AG20443 (cell line): Measurements from ENCODE around the gene CES5A.
"Not testable (repeated sequence)": the region's sequence is repeated elsewhere in the genome, so short reads cannot be mapped to it uniquely, and the experiment has no call there.

Source experiments
- DNase-seq: peaks from one replicate; pipeline ENCODE4 v3.0.0; 2012; ENCODE audit warnings: low spot score, mixed read lengths

The CES5A gene

DNA sequence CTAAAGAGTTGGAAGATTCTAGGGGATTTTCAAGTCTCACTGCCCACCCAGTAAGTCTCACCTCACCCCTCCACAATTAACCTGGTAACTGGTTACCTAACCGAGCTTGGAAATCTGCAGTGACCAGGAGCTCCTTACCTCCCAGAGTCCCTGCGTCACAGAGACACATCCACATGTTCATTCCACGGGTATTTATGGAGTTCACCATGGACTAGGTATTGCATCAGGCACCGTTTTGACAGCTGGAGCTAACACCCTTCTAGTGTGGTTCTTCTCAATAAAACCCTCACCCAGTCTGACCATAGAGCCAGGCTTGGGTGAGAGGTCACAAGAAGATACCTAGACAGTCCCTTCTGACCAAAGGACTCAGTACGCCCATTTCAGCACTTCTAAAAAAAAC lies 2.1 kb downstream of the CES5A start:
- DNase-seq, result no peak

DNA sequence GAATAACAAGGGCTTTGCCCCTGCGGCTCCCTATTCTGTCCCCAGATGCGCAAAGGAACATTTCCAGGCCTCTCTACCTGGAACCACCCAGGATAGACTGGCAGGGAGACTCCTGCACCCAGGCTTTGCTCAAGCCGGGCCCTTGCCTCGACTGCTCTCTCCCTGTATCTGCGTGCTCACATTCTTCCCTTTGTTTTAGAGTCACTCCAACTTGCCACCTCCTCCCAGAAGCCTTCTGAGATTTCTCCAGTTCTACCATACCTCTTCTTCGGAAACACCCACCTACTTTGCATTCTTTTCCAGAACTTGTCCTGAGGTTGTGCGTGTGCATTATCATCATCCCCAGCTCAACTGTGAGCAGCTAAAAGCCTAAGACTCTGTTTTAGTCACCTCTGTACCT lies 3.0 kb downstream of the CES5A start:
- no peak for DNase-seq

DNA sequence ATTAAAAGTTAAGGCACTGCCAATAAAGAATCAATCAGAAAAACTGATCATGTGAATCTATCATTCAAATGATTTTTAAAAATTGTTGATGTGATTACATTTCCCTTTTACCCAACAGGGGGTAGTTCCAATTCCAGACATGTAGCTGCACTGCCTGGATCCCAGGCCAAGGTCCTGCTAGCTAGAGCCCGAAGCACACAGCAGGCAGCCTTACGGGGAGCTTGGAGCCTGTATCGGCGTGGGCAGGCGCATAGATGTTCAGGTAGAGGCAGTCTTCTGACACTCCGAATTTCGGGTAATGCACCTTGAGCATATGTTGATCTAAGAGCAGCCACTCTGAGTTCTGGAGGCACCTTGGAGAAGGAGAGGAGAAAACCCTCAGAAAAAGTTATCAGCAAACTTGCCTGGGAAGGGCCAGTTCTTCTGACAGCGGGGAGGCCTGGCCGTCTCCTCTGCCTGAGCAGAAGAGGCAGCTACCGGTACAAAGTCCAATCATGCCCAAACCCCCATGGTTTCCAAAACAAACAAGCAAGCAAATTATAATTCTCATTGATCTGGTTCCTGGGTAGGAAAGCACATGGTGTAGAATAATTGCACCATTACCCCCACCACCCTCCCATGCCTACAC lies 3.6 kb downstream of the CES5A start:
- no peak for DNase-seq

DNA sequence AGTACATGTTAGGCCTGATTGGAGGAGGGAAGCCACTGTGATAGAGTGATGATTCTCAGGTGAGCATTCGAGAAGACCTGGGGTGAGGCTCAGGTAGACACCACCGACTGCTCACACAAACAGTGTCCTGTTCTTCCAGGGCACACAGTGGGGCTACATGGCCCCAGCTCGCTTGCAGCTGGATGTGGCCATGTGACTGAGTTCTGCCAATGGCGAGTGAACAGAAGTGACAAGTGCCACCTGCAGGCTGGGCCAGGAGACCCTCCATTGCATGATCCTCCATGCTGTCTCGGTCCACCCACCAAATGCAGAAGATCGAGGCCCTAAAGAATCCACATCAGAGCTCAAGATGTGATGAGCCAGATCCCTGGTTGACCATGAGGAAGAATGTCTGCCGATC lies 6.2 kb downstream of the CES5A start:
- DNase-seq, result no peak

DNA sequence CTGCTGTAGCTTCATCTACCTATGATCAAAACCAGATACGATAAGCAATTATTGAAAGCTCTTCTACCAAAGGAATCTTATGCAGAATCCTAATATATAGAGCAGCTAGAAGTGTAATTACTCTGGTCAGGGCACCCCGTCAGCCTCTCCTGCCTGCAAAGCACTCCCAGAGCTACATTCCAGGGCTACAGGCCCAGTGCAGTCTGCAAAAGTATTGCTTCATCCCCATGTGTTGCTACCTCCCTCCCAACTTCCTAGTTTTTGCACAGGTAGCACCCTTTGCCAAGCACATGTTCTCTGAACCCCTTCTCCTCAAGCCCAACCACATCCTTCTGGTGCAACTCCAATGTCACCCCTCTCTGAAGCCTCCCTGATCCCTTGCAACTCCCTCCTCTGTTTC lies 7.0 kb downstream of the CES5A start:
- DNase-seq, result no peak

DNA sequence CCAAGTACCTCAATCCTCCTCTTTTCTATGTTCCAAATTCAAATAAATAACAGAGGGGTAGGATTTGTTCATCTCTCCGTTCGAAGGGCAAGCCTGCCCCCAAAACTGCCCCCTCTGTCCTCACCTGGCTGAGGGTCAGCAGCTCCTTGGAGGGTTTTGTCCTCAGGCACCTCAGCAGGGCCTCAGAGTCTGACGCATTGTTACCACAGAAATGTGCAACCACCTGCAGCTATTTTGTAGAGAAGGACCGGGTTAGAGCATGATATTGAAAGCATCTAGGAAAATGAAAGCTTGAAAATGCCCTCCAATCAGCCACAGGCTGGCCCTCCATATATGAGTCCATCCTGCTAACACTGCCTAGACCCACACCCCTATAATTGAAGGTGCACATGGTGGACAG lies 13.9 kb downstream of the CES5A start:
- no peak for DNase-seq

DNA sequence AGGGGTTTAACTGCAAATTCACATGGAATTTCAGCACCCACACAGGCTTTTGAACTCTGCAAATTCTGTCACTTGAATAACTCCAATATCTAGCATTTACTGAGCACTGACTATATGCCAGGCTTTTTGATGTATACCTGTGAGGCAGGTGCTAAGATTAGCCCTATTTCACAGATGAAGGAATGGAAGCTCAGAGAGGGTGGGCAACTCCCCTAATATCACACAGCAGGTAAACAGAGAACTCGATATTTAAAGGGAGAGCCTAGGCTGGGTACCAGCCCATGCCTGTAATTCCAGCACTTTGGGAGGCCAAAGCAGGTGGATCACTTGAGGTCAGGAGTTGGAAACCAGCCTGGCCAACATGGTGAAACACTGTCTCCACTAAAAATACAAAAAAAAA lies 17.5 kb downstream of the CES5A start:
- not testable (repeated sequence) for DNase-seq

DNA sequence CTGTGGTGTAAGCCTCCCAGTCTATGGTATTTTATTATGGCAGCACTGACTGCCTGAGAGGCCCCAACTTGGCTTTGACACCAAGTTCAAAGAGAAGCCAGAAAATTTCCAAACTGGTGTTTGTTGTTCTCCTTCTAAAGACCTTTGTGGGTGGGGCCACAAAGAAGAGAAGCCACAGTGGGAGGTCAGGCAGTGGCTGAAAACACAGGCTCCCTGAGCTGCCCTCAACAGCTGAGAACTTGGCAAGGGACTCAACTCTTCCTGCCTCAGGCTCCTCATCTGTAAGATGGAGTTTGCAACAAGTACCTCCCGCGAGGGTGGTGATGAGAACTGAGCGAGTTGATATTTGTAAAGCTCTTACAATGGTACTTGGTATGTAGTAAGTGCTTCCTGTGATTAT lies 18.2 kb downstream of the CES5A start:
- DNase-seq, result no peak

DNA sequence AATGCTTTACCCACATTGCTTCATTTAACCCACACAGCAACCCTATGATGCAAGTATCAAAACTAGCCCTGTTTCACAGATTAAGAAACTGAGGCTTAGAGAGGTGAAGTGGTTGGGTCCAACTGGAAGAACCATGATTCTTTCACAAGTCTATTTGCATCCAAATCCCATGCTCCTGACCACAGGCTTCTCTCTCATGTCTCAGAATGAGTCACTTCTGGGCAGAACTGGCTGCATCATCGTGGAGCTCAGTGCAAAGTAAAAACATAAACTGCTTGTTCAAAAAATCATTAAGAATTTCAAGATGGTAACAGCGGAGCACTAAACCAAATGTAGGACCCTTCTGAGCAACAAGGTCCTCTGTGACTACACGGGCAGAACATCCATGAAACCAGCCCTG lies 22.1 kb downstream of the CES5A start:
- peak; percentile 63 for DNase-seq

DNA sequence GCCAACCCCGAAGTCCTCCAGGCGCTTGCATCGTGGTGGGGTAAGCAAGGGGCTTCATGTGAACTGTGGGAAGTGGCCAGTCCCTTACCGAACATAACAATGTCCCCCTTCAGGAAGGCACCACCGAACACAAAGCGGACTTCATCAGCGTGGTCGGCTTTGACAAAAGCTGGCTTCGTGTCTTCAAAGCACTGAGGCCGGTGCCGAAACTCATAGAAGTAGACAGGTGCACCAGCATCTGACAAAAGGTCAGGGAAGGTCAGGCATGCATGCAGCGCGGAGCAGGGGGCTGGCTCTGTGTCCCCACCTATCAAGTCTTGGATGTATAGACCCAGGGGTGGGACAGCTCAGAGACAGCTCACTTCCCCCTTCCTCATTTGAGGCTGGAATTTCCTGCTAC lies 25.6 kb downstream of the CES5A start:
- DNase-seq, result no peak

DNA sequence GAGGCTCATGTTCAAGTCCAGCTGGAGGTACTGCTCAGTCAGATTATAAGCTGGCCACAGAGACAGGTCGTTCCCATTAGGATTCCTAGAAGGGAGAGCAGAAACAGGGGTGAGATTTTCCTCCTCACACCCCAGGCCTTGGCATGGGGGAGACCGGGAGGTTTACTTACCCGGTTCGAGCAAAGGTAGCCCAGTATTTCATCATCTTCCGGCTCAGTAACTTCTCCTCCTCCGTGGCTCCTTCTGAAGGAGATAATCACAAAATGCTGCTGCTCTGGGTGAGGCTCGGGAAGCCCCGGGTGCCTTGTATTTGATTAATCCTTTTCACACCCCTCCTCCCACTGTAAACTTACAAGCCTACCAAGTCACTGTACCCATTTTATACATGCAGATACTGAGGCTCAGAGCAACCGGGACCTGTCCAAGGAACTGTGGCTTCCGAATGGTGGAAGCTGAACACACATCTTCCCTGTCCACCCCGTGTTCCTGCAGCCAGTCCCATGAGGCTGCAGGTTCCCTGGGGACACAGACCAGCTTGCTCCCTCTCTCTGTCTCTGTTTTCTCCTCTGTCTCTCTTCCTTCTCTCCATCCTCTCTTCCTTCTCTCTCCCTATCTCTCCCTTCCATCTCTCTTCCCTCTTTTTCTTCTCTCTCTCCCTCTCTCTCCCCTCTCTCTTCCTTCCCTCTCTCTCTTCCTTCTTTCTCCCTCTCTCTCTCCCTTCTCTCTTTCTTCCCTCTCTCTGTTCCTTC lies 28.4 kb downstream of the CES5A start:
- DNase-seq, result no peak

DNA sequence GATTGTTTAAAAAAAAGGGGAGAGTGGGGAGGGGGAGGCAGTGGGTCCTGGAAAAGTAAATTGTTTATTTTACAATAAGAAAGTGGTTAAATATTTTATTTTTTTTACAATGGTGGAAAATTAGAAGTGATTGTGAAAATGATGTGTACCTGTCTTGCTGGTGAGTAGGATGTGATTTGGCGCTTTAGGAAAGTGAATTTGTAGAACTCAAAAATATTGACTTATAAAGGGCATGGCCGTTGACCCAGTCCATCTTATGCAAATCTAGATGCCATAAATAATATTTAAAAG lies 32.1 kb downstream of the CES5A start:
- no peak for DNase-seq

DNA sequence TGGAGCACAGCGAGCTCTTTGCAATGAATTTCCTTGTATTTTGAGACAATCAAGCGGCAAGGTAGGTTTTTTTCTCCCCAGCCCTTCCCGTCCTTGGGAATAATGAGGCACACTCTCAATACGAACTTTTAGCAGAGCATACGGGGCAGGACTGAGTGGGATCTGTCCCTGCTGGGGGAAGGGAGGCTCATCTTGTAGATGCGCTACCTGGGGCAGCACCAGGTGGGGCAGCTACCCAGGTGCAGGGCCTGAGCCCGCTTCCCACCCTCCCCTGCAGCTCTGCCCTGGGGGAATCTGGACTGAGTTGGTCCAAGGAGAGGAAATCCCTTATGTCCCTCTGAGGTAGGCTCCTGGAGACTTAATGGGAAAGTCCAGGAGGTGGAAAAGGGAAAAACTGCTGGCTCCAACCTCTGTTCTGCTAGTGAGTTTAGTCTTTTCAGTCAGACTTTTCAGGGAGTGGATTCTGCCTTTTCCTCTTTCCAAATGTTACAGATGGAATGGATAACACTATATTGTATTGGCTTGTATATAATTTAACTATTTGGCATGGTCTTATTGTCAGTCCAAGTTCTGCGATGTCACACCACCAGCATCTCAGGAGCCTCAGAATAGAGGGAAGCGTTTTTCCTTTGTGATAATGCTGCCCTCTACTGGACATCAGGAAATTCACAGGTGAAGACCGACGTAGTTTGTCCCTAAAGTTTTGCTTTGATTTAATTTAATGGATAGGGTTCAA lies 32.6 kb downstream of the CES5A start:
- DNase-seq, result peak; percentile 71

DNA sequence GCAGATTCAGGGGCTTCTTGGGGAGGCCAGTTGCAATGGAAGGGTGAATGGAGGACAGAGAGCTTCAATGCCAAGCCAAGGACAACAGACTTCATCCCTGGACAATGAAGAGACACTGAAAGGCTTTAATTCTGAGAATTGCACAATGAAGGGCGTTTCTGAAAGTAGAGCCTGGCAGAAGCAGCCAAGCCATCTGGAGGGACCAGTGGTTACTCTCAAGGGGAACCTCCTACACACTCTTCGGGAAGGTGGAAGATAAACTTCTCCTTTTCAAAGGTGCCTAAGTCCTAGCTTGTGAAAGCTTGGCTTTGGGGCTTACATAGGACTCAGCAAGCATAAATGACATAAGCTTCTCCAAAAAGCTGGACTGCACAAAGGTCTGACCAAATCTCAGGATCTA lies 36.1 kb downstream of the CES5A start:
- no peak for DNase-seq

DNA sequence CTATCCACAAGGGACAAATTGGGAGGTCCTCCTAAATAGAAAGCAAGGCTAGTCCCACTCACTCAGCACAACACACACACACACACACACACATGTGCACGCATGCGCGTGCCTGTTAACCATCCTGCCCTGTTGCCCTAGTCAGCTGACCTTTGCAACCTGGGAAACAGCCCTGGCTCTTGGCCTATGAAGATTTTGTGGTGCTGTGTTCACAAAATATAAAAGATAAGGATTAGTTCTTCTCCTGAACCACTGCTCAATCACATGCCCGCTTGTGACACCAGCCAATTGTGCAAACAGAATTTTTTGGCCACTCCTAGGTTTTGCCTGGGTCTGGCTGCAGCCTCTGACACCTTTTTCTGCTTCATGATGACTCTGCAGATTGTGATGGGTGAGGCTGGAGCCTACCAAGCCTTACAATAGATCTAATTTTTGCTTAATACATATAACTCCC lies 39.0 kb downstream of the CES5A start:
- DNase-seq, result no peak

DNA sequence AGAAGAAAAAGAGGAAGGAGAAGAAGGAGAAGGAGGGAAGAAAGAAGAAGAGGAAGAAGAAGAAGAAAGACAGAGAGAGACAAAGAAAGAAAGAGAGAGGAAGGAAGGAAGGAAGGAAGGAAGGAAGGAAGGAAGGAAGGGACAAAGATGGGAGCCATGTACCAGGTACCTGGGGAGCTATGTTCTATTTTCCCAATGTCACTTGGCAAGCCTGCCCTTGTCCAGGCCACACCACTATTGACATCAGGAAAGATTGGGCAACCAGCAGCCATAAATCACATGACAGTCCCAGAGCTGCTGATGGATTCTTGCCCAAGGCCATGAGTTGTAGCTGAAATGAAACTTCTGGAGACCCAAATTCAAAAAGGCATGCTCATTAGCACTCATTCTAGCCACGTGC lies 39.6 kb downstream of the CES5A start:
- no peak for DNase-seq

DNA sequence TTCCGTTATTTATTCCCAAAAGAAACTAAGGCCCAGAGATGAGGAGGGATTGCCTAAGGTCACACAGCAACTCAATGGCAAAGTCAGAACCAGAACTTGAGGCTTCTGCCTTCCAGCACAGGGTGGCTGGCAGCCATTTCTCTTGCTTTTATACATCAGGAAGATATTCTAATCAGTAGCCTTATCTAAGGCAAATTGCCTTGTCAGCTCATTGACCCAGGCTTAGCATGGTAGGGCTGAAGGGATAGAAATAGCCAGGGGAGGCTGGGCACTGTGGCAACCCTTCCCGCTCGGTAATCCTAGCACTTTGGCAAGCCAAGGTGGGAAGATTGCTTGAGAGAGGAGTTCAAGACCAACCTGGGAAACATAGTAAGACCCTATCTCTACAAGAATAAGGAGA lies 40.0 kb downstream of the CES5A start:
- not testable (repeated sequence) for DNase-seq

DNA sequence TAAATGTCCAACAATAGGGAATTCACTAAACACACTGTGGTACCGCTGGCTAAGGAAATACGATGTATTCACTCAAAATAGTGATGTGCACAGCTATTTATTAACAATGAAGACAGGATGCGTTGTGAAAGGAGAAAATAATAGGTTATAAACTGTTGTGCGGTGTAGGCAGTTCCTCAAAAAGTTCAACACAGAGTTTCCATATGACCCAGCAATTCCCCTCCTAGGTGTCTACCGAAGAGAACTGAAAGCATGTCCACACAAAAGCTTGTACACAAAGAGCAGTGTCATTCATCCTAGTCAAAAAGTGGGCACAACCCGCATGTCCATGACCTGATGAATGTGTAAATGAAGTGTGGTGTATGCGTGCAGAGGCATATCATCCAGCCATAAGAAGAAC lies 41.1 kb downstream of the CES5A start:
- no peak for DNase-seq

DNA sequence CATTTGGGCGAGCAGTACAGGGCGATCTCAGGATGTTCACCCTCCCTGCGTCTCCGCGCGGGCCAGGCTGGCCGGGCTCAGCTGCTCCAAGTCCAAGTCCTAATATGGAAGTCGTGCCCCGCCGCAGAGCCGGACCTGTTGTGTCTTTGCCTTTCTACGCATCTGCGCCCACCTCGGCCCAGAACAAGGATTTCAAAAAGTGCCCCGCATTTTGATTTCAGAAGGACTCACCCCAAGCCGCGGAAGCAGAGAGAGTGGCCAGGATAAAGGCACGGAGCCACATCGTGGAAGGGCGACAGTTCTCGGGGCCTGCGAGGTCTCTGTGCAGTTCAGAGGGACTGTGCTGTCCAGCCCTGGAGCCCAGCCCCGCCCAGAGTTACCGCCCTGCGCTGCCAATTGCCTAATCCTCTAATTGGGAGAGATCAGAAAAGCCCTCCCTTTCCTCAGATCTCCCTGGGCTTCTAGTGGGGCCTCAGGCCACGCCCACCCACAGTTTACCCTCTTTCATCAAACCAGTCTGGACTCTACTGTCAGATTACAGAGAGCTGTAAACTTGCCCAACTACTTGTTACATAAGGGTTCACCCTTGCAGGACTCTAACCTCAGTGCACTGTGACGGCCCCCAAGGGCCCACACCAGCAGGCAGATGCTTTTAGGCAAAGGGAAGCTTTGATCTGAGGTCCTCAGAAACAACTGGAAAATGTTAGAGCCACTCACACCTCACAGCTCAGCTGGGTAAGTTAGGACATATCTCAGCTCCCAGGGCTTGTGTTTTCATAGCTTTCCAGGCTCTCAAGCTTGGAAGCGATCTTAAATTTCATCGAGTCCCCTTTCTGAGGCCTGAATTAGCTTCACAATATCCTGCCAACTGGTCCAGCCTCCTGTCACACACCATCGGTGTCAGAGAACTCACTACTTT lies 42.1 kb downstream of the CES5A start, which contains the start of gene CES1:
TSS of gene CES1 (minus strand) at position 324 of the 919 bp plus-strand sequence. CDS start at position 283, 41 bp downstream.
- peak; percentile 51 for DNase-seq

DNA sequence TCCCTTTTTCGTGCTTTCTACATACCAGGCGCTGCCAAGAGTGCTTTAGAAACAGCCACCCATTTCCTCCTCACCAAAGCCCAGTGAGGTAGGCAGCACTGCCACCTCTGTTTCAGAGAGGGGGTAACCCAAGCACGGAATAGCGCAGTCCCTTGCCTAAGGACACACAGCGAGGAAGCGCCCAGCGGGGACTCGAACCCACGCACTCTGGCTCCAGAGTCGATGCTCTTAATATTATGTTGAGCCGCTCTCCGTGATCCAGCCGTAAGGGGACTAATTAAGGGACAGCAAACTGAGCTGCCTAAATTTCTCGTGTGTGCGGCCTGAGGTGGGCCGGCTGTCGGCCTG lies 42.8 kb downstream of the CES5A start:
- DNase-seq, result no peak

DNA sequence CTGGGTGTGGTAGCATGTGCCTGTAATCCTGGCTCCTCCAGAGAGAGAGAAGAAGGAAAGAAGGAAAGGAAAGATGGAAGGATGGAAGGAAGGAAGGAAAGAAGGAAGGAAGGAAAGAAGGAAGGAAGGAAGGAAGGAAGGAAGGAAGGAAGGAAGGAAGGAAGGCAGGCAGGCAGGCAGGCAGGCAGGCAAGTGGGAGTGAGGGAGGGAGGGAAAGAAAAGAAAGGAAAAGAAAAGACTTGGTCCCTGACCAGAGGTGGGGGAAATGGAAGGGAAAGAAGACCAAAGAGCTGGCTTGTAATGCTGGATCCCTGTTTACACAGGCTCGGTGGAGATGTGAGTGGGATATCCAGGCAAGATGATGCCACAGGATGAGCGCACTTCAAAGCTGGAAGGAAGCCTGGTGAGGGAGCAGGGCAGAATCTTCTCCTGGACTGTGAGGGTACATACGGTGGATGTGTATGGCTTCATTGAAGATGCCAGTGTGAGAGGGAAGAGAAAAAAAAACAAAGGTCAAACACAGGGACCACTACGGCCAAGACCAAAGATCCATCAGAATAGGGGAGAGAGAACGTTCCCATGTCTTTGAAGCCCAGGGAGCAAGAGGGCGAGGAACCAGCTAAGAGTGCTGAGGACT lies 44.4 kb downstream of the CES5A start:
- no peak for DNase-seq

DNA sequence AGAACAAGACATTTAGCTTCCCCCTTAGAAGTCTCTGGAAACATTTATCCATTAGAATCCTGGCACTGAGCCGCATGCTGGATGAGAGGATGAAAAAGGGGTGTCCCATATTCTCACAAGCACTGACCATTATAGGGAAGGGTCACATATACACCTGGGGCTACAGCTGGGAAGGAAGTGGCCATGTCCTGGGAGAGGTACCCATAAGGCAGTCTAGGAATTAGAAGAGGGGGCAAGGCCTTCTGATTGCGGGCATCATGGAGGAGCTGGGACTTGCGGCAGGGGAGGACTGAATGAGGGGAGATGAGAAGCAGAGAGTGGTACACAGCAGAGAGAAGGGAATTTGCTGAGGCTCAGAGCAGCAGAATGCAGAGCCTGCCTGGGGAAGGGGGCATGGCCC lies 45.9 kb downstream of the CES5A start:
- not testable (repeated sequence) for DNase-seq
